Kidney epithelial cell (primary cell): ENCODE data around the gene ACTR1B. TPM values are rescaled to one million over a fixed set of nuclear protein-coding genes. Genes with fewer than 3 reads are reported as not detected.
"Not testable (repeated sequence)": the region's sequence is repeated elsewhere in the genome, so short reads cannot be mapped to it uniquely, and the experiment has no call there.

Source experiments
- DNase-seq: peaks from one replicate; pipeline ENCODE4 v3.0.0-alpha.2; 2010; ENCODE audit warnings: low read depth
- H3K27me3 ChIP-seq: 2 replicates; pipeline ENCODE4 v1.6.0; 2011; ENCODE audit warnings: low read length; ENCODE audit not compliant: control insufficient read depth, insufficient read depth
- H3K36me3 ChIP-seq: 2 replicates; pipeline ENCODE4 v1.5.1; 2011; ENCODE audit warnings: low read length; ENCODE audit not compliant: control insufficient read depth, insufficient read depth
- H3K4me3 ChIP-seq: 2 replicates; pipeline ENCODE4 v1.5.1; 2011; ENCODE audit warnings: low read depth, mild to moderate bottlenecking, control low read depth, low read length
- total RNA-seq: library from RNA; depleted of rRNA; stranded (reverse); fragments of >200 nt; gene quantifications from 2 replicates; pipeline ENCODE4 v1.2.3, GENCODE V29; 2015
- TF ChIP-seq, protein P1 (sequence below): IDR thresholded peaks from 2 replicates; pipeline ENCODE4 v1.5.1; 2011; ENCODE audit warnings: mild to moderate bottlenecking, moderate library complexity, low read length, control low read depth, inconsistent platforms; ENCODE audit not compliant: insufficient read depth, poor library complexity, severe bottlenecking

ACTR1B gene
- total RNA-seq, 1 donor from 2014 or later = 50.3 TPM

DNA sequence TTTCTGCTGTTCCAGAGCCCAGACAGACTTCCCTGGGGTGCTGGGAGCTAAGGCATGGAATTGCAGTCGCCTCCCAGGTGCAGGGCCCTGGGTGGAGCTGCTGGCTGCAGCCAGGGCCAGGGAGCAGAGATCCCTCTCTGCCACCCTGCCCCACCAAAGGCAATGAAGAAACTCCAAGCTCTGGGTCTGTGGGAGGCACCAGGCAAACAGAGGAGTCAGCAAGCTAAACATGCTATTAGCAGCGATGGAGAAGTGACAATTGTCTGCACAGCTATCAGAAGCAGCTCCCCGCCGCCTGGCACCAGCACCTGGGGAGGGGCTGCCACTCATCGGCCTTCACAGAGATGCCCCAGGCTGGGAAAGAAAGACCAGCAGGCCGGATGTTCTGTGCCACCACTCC is 45.9 kb downstream of the ACTR1B start:
- TF ChIP-seq, protein P1, sequence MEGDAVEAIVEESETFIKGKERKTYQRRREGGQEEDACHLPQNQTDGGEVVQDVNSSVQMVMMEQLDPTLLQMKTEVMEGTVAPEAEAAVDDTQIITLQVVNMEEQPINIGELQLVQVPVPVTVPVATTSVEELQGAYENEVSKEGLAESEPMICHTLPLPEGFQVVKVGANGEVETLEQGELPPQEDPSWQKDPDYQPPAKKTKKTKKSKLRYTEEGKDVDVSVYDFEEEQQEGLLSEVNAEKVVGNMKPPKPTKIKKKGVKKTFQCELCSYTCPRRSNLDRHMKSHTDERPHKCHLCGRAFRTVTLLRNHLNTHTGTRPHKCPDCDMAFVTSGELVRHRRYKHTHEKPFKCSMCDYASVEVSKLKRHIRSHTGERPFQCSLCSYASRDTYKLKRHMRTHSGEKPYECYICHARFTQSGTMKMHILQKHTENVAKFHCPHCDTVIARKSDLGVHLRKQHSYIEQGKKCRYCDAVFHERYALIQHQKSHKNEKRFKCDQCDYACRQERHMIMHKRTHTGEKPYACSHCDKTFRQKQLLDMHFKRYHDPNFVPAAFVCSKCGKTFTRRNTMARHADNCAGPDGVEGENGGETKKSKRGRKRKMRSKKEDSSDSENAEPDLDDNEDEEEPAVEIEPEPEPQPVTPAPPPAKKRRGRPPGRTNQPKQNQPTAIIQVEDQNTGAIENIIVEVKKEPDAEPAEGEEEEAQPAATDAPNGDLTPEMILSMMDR = no peak
- no peaks in the 10 kb centered on the region for H3K36me3 ChIP-seq
- H3K4me3 ChIP-seq = no peak overlapping the region
- no peak for DNase-seq
- no peaks in the 10 kb centered on the region for H3K27me3 ChIP-seq

DNA sequence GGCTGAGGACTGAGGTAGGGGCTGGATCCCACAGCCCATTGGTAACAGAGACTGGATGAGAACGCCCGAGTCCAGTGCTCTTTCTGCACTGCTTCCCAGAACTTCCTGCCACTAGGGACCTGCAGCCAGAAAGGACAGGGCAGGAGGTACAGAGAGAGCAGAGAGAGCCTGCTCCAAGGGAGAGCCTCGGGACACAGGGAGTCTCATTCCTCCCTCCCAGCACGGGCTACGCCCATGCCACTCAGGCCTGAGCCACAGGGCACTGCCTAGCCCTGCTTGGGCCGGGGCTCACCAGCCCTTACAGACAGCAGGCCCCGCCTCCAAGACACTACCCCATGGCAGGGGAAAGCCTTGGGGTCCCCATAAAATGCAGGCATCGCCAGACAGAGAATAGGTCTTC is 48.1 kb downstream of the ACTR1B start:
- H3K4me3 ChIP-seq, H3K27me3 ChIP-seq, DNase-seq, H3K36me3 ChIP-seq: not testable (repeated sequence)

DNA sequence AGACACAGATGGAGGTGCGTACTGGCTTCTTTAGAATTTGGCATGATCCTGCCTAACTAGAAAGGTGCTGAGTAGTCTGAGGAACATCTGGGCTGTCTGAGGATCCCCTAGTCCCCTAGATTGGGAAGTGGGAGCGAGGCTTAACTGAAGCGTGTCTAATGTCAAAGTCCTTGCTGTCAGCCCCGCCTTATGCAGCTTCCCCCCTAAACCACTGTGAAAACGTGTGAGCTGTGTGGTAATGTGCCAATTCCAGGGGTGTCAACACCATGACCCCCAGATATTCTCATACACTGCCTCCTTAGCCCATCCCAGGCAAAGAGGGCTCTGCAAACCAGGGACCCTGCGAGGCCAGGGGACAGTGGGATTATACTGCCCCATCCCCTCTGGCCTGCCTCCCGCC is 51.9 kb downstream of the ACTR1B start:
- H3K36me3 ChIP-seq, DNase-seq, H3K27me3 ChIP-seq, H3K4me3 ChIP-seq: not testable (repeated sequence)

DNA sequence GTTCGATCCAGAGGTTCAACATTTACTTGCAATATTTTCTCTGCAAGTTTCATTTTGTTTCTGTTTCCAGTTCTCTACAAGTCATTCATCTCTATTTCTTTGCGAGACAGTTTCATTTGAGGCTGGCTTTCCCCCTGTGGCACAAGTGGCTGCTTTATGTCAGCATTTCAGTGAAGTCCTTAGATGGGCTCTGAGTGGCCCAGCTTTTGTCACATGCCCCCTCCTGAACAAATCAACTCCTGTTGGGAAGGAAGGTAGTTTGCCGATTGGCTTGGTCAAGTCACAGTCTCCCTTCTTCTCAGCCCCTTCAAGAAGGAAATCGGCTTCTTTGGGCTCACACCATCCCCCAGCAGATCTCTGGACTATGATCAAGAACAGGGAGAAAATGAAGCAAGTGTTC is 55.1 kb downstream of the ACTR1B start:
- not testable (repeated sequence) for H3K36me3 ChIP-seq, H3K27me3 ChIP-seq, DNase-seq, H3K4me3 ChIP-seq

Other genes starting within 250 kb of the ACTR1B start
- 7.5 and 9.9 TPM in 2 replicates for gene ANKRD36B, start 74.2 kb downstream of the ACTR1B start, total RNA-seq
- gene COX5B, start 18.0 kb downstream of the ACTR1B start, total RNA-seq = 393 and 441 TPM in 2 replicates
- gene C2orf92, start 5.7 kb upstream of the ACTR1B start, total RNA-seq = 0.96 and 1.9 TPM in 2 replicates
- gene ZAP70, start 49.5 kb upstream of the ACTR1B start, total RNA-seq = 0.55 TPM in 1 of 2 replicates, not detected in the other